Stimulated activated CD4-positive, alpha-beta T cell treated with anti-CD3 and anti-CD28 coated beads, Interleukin-12 subunit alpha, Interleukin-12 subunit beta, amount 100 ng/mL, for 4 hours (primary cell): ENCODE data around the gene TSC2.
"Not testable (repeated sequence)": the region's sequence is repeated elsewhere in the genome, so short reads cannot be mapped to it uniquely, and the experiment has no call there.

ENCODE experiments used
- DNase-seq: peaks from one replicate; pipeline ENCODE4 v3.0.0-alpha.2; 2020

The TSC2 gene

GRCh38 chr16:2011726-2012125 is 36.1 kb upstream of the TSC2 start:
- not testable (repeated sequence) for DNase-seq

DNA sequence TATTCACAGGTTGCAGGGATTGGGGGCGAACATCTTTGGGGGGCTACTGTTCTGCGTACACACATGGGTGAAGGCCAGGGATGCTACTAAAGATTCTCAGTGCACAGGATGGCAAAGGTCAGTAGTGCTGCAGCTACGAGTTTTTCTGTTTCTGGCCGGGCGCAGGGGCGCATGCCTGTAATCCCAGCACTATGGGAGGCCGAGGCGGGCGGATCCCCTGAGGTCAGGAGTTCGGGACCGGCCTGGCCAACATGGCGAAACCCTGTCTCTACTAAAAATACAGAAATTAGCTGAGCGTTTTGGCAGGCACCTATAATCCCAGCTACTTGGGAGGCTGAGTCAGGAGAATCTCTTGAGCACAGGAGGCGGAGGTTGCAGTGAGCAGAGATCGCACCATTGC is 34.3 kb upstream of the TSC2 start:
- no peak for DNase-seq

GRCh38 chr16:2015117-2015946 is 32.5 kb upstream of the TSC2 start:
- DNase-seq, result no peak

DNA sequence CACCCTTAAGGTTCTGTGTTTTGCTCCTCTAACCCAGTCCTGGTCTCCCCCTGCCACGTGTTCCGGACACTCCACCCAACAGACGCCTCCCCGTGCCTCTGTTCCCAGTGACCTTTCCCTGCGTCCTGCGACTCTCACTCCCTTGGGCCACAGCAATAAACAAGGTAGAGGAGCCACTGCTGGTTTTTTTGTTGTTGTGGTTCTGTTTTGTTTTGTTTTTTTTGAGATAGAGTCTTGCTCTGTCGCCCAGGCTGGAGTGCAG is 31.9 kb upstream of the TSC2 start:
- DNase-seq, result no peak

- DNase-seq, result no peak
Measured at GRCh38 chr16:2016407-2016922, 31.3 kb upstream of the TSC2 start.

DNA sequence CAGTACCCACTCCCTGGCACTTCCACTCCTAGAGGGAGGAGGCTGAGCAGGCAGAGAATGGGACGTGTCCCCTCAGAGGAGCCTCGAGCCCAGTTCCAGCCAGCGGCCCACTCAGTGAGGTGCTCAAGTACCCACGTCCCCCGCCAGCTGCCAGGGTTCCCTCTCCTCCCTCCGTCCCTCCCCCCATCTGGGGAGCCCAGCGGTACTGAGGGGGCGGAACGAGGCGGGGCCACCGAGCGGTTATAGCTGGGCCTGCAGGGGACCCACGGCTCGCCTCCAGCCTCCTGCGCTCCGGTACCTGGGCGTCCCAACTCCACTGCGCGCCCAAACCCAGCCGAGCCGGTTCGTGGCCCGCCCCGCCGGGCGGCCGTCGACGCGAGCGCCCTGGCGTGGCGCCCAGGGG is 28.3 kb upstream of the TSC2 start, which contains the start of gene NPW:
Gene NPW, plus strand, starts transcription at position 268 of the 403 bp plus-strand sequence.
- DNase-seq, result peak; percentile 40

GRCh38 chr16:2019921-2020831 is 27.6 kb upstream of the TSC2 start:
- DNase-seq, result no peak

DNA sequence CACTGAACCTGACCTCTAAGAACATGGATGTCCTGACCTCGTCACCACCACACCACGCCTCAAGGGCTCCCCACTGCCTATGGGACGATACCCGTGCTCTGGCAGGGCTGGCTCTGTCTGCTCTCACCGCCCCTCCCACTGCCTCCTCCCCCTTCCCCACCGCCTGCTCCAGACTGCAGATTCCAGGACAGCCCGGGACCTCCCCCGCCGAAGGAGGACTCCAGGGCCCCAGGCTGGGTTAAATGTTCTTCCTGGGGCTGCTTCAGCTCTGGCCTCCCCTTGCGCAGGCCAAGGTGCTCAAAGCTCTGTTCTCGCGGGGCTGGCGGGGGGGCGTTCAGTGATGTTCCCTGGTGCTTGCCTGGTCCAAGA is 25.1 kb upstream of the TSC2 start:
- DNase-seq, result no peak

GRCh38 chr16:2023092-2024031 is 24.4 kb upstream of the TSC2 start:
- peak; percentile 98 for DNase-seq

DNA sequence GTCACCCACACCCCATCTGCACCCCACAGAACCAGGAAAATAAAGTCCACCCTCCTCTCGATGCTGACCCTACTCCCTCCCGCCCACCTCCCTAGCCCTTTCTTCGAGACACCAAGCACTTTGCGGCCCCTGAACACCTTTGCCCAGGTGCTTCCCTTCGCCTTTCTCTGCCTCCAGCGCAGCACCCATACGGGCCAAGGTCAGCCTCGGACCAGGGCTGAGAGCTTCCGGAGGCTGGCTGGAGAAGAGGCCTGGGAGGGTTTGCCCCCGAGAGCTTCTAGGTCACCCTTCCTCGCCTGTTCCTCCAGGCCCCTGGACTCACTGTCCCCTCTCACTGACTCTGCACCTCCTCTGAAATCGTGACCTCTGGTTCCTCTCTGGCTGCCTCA is 23.8 kb upstream of the TSC2 start:
- DNase-seq, result no peak

DNA sequence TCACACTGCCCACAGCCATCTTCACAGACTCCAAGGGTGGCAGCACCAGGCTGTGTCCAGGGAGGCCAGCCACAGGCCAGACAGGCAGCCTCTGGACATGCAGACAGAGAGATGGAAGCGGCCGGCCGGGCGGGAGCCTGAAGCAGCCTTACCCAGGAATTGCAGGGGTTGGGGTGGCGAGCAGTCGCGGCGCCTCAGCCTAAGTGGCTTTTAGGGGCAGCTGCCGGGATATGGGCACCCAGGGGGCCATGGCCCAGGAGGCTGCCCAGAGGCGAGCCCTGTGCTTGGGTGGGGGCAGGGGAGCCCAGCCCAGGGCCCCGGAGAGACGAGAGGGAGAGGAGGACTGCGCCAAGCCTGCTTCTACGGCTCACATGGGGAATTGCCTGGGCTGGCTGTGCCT is 22.5 kb upstream of the TSC2 start:
- DNase-seq, result no peak

DNA sequence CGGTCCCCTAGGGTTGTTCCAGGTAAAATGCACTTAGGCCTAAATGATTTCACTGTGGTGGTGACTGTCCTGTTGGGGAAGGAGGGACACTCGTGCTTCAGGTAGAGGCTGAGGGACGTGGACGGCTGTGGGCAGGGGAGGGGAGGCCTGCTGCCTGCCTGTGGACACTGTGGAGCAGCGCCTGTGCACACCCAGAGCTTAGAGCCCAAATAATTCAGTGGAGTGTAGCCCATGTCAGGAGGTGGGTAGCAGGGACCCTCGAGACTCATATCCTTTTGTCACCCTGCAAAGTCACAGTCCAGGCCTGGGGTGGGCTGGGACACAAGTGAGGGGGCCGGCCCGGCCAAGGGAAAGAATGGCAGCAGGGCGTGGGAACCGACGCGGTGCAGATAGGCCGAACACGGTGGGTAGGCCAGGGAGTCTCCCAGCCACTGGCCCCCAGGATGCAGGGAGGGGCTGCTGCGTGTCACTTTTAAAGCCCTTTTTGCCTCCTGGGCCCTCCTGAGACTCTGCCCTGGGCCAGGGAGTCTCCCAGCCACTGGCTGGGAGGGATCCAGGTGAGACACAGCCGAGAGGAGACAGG is 21.8 kb upstream of the TSC2 start:
- no peak for DNase-seq

- DNase-seq, result no peak
Measured at GRCh38 chr16:2026461-2027023, 21.2 kb upstream of the TSC2 start, which contains the start of gene NHERF2. Gene NHERF2 (plus strand): TSS chr16:2026902. CDS start chr16:2027006, 104 bp downstream.

DNA sequence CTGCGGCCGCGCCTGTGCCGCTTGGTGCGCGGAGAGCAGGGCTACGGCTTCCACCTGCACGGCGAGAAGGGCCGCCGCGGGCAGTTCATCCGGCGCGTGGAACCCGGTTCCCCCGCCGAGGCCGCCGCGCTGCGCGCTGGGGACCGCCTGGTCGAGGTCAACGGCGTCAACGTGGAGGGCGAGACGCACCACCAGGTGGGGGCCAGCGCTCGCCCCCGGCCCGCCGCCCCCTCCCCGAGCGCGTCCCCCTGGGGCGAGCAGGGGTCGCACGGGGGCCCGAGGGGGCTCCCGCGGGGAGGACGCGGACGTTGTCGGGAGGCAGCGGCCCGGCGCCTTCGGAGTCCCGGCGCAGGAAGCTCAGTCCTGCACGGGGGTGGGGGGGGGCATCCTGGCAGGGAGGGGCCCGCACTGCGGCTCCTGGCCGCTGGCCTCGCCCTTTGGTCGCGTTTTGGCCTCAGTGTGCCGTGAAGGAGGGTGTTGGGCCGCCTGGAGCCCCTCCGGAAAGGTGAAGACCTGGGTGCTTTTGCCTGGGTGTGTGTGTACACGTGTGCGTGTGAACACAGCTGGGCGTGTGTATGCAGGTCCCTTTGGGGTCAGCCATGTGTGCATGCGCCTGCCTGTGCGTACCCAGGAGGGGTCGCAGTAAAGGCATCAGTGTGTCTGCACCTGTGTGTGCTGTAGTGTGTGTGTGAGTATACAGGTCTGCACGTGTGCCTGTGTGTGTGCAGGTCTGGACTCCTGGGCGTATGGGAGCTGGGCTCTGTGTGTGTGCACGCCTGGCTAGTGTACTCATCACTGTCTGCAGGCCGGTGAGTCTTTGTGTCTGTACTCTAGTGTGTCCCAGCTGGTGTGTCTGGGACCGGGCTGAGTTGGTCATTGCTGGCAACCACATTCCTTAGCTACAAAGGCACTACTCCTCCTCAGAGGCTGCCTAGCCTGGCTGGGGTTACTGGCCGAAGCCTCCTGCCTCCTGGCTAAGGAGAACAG is 20.5 kb upstream of the TSC2 start:
- no peak for DNase-seq

- DNase-seq, result no peak
Measured at GRCh38 chr16:2028146-2028545, 19.6 kb upstream of the TSC2 start.

- DNase-seq, result no peak
Measured at GRCh38 chr16:2028620-2029220, 19.1 kb upstream of the TSC2 start.

DNA sequence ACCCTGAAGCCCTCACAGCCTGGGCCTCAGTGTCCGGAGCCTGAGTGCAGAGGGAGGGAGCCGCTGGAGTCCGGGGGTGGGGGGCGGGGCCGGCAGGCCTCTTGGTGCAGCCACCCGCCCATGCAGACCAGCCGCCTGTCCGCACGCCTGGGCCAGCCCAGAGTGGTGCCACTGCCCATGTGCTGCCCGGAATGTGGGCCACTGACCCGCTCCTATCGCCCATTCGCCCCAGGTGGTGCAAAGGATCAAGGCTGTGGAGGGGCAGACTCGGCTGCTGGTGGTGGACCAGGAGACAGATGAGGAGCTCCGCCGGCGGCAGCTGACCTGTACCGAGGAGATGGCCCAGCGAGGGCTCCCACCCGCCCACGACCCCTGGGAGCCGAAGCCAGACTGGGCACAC is 18.4 kb upstream of the TSC2 start:
- DNase-seq, result no peak

GRCh38 chr16:2030036-2030435 is 17.7 kb upstream of the TSC2 start:
- no peak for DNase-seq

- DNase-seq, result no peak
Measured at GRCh38 chr16:2031081-2031577, 16.7 kb upstream of the TSC2 start.
